Upper lobe of left lung (tissue), 6 donors: ENCODE measurements around the gene SLC5A4. TPM values are rescaled to one million over a fixed set of nuclear protein-coding genes. Genes with fewer than 3 reads are reported as not detected.
"Not testable (repeated sequence)": the region's sequence is repeated elsewhere in the genome, so short reads cannot be mapped to it uniquely, and the experiment has no call there.

ENCODE experiments used
- ATAC-seq, 2 donors: fragments of 200-7000 bp; cut with Tn5 transposase; one replicate each; pipeline ENCODE4 v1.9.1; 2022; ENCODE audit warnings: mild to moderate bottlenecking in 2 of 2, moderate library complexity in 2 of 2; ENCODE audit not compliant: low FRiP score in 2 of 2
- DNase-seq, 2 donors: peaks; one replicate each; pipeline ENCODE4 v3.0.0-alpha.2; 2019 to 2020
- H3K27ac ChIP-seq, 4 donors: fragments of 200-600 bp; sonication (generic); one replicate each; pipeline ENCODE4 v1.5.1; 2016 to 2019
- H3K27me3 ChIP-seq, 4 donors: fragments of 200-600 bp; sonication (generic); one replicate each; pipeline ENCODE4 v1.5.1; 2017 to 2019
- H3K36me3 ChIP-seq, 4 donors: fragments of 200-600 bp; sonication (generic); one replicate each; pipeline ENCODE4 v1.5.1; 2016 to 2019
- H3K4me1 ChIP-seq, 4 donors: fragments of 200-600 bp; sonication (generic); one replicate each; pipeline ENCODE4 v1.5.1; 2018 to 2019
- H3K4me3 ChIP-seq, 4 donors: fragments of 200-600 bp; sonication (generic); one replicate each; pipeline ENCODE4 v1.5.1; 2017 to 2019; ENCODE audit warnings: mild to moderate bottlenecking in 2 of 4, moderate library complexity in 1 of 4
- H3K9me3 ChIP-seq, 4 donors: fragments of 200-600 bp; sonication (generic); one replicate each; pipeline ENCODE4 v1.5.1; 2018 to 2019
- EP300 ChIP-seq, 4 donors: sonication (generic); formaldehyde crosslinking; IDR thresholded peaks; one replicate each; pipeline ENCODE4 v1.5.1; 2017; ENCODE audit warnings: antibody characterized with exemption in 4 of 4, control low read depth in 2 of 4
- POLR2A ChIP-seq, 4 donors: fragments of 450-650 bp; IDR thresholded peaks; one replicate each; pipeline ENCODE4 v1.5.1; 2016 to 2017; ENCODE audit warnings: antibody characterized with exemption in 4 of 4, mild to moderate bottlenecking in 2 of 4
- POLR2AphosphoS5 ChIP-seq, 2 donors: sonication (generic); formaldehyde crosslinking; IDR thresholded peaks; one replicate each; pipeline ENCODE4 v1.5.1; 2017; ENCODE audit warnings: antibody characterized with exemption in 2 of 2
- WGBS, 2 donors: methylation state at CpG; one replicate each; pipeline ENCODE4 v1.1.5; 2017 to 2018; 5-methylcytosine and 5-hydroxymethylcytosine counted together
- total RNA-seq, 6 donors: library from RNA; depleted of rRNA in 4 of 6; stranded (reverse); fragments of >200 nt in 4 of 6; gene quantifications; one replicate each; pipeline versions ENCODE4 v1.1.0 to v1.2.1, GENCODE V29; 2016 to 2021
- TF ChIP-seq, protein P1 (sequence below), 6 experiments: fragments of 450-650 bp in 4 of 6; fragments of 200-600 bp in 2 of 6; sonication (generic) in 2 of 6; IDR thresholded peaks; one replicate each; pipeline ENCODE4 v1.5.1; 2016 to 2019; ENCODE audit warnings: antibody characterized with exemption in 6 of 6
- donor health status: DM: no; HTN: no; CAD: no; lungs with moderate emphysema.
- donor health status: DM: no; HTN: yes; CAD: no; lungs with severe emphysema.

The SLC5A4 gene
- total RNA-seq, 6 donors from 2014 or later, result 0.33 to 6.3 (median 1.2) TPM

DNA sequence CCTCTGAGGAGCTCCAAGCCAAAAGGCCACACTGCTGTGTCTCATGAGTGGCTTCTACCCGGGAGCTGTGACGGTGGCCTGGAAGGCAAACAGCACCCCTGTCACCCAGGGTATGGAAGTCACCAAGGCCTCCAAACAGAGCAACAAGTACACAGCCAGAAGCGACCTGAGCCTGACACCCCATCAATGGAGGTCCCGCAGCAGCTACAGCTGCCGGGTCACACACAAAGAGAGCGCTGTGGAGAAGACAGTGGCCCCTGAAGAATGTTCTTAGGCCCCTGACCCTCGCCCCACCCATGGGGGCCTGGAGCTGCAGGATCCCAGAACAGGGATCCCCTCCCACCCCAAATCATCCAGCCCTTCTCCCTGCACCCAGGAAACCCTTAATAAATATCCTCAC is 55.2 kb downstream of the SLC5A4 start:
- Histone ChIP-seq H3K4me1 (peaks cover 13 to 26% (median 17%) of the 10 kb centered on the region in 4 donors), H3K27ac (no peak overlapping the region), H3K4me3 (no peak overlapping the region), H3K27me3 (peaks cover 0 to 19% (median 6%) of the 10 kb centered on the region in 4 donors), H3K36me3 (no peaks in the 10 kb centered on the region), H3K9me3 (no peaks in the 10 kb centered on the region)
- TF ChIP-seq POLR2AphosphoS5 (IDR thresholded peaks at IDR 0.05), result no peak
- DNase-seq, result no peak
- no peak for ATAC-seq
- WGBS, 2 donors, result 85 to 100% methylated on average over 1 to 7 of the region's 7 CpGs

DNA sequence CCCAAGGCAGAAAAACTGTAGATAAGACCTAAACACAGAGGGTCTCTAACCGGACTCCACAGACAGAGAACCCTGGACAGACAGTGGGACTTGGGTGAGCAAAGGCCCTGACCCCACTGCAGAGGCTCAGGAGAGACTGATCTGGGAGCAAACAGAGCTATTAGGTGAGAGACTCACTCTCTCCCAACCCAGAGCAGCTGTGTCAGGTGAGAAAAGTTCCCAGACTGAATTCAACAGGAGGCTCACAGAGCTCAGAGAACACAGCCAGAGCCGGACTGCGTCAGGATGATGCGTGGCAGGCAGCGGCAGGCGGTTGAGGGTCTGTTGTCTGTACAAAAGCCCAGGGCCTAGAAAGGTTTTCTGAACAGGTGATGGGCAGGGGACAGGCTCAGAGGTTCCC is 55.8 kb downstream of the SLC5A4 start:
- DNase-seq (no peak), ATAC-seq (no peak)
- Histone ChIP-seq H3K36me3 (no peaks in the 10 kb centered on the region), H3K4me1 (peaks cover 13 to 22% (median 17%) of the 10 kb centered on the region in 4 donors), H3K27me3 (peaks cover 0 to 17% (median 6%) of the 10 kb centered on the region in 4 donors), H3K4me3 (no peak overlapping the region), H3K9me3 (no peaks in the 10 kb centered on the region), H3K27ac (no peak overlapping the region)
- TF ChIP-seq EP300 (IDR thresholded peaks at IDR 0.05), result no peak
- no peak for TF ChIP-seq POLR2A (IDR thresholded peaks at IDR 0.05)
- TF ChIP-seq, protein P1, sequence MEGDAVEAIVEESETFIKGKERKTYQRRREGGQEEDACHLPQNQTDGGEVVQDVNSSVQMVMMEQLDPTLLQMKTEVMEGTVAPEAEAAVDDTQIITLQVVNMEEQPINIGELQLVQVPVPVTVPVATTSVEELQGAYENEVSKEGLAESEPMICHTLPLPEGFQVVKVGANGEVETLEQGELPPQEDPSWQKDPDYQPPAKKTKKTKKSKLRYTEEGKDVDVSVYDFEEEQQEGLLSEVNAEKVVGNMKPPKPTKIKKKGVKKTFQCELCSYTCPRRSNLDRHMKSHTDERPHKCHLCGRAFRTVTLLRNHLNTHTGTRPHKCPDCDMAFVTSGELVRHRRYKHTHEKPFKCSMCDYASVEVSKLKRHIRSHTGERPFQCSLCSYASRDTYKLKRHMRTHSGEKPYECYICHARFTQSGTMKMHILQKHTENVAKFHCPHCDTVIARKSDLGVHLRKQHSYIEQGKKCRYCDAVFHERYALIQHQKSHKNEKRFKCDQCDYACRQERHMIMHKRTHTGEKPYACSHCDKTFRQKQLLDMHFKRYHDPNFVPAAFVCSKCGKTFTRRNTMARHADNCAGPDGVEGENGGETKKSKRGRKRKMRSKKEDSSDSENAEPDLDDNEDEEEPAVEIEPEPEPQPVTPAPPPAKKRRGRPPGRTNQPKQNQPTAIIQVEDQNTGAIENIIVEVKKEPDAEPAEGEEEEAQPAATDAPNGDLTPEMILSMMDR (IDR thresholded peaks at IDR 0.05), result no peak
- TF ChIP-seq POLR2AphosphoS5 (IDR thresholded peaks at IDR 0.05), result no peak
- 90 to 97% methylated on average over 6 of the region's 6 CpGs for WGBS, 2 donors

DNA sequence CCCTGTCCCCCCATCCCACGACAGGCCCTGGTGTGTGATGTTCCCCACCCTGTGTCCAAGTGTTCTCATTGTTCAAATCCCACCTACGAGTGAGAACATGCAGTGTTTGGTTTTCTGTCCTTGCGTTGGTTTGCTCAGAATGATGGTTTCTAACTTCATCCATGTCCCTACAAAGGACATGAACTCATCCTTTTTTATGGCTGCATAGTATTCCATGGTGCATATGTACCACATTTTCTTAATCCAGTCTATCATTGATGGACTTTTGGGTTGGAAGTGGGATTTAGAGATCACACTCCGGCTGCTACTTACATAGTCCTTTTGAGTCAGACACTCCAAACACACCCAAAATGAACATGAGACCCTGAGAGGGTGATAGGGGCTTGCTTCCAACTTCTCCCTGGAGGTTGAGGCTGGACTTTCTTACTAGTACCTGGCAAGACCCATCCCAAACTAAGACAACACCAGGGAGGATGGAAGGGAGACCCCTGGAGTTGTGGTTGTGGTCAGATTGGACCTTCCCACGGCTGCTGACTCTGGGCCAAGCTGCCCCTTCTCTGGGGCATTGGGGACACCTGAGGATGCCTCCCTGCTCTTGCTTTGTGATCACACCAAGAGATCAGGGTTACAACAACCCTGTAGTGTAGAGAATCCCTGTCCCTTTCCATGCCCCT is 57.5 kb downstream of the SLC5A4 start:
- not testable (repeated sequence) for DNase-seq, H3K27ac ChIP-seq, H3K36me3 ChIP-seq, H3K4me1 ChIP-seq, H3K4me3 ChIP-seq, ATAC-seq, H3K9me3 ChIP-seq, H3K27me3 ChIP-seq
- 69 to 86% methylated on average over 4 to 5 of the region's 5 CpGs for WGBS, 2 donors

GRCh38 chr22:32195900-32196299 is 59.2 kb downstream of the SLC5A4 start:
- ATAC-seq, H3K4me3 ChIP-seq, H3K9me3 ChIP-seq, H3K36me3 ChIP-seq, H3K4me1 ChIP-seq, H3K27ac ChIP-seq, H3K27me3 ChIP-seq, DNase-seq: not testable (repeated sequence)
- WGBS, 2 donors, result 72 to 78% methylated on average over 3 of the region's 3 CpGs

GRCh38 chr22:32193346-32193745 is 61.8 kb downstream of the SLC5A4 start:
- H3K27me3 ChIP-seq, H3K27ac ChIP-seq, H3K36me3 ChIP-seq, ATAC-seq, H3K4me1 ChIP-seq, DNase-seq, H3K4me3 ChIP-seq, H3K9me3 ChIP-seq: not testable (repeated sequence)
- 76 to 88% methylated on average over 8 to 9 of the region's 9 CpGs for WGBS, 2 donors

- not testable (repeated sequence) for H3K36me3 ChIP-seq, ATAC-seq, H3K4me1 ChIP-seq, H3K27ac ChIP-seq, H3K4me3 ChIP-seq, DNase-seq, H3K9me3 ChIP-seq, H3K27me3 ChIP-seq
- 85 to 90% methylated on average over 15 of the region's 15 CpGs for WGBS, 2 donors
Measured at GRCh38 chr22:32191021-32191420, 64.1 kb downstream of the SLC5A4 start.

DNA sequence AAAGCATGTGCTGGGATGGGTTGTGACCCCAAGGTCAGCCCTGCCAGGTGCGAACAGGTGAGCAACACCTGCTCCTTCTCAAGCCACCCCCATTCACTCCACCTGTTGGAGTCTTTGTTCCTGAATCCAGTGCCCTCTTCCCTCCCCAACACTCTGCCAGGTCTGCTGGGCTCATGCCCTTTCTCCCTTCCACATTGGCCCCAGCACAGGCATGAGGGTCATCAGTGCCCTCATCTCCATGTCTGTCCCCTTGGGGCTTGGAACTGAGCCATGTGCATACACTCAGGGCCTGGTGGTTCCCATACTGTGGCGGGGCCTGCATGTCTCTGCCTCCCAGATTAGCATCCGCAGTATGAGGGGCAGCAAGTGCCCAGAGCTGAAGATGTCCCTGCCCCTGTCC is 69.3 kb downstream of the SLC5A4 start:
- no peak for ATAC-seq
- WGBS, 2 donors, result 95 to 97% methylated on average over 3 of the region's 3 CpGs
- Histone ChIP-seq H3K9me3 (no peaks in the 10 kb centered on the region), H3K27me3 (no peaks in the 10 kb centered on the region), H3K27ac (no peak overlapping the region), H3K4me3 (no peak overlapping the region), H3K4me1 (no peaks in the 10 kb centered on the region), H3K36me3 (no peaks in the 10 kb centered on the region)
- no peak for TF ChIP-seq POLR2AphosphoS5 (IDR thresholded peaks at IDR 0.05)
- TF ChIP-seq, protein P1 (IDR thresholded peaks at IDR 0.05), result no peak
- no peak for TF ChIP-seq POLR2A (IDR thresholded peaks at IDR 0.05)
- no peak for TF ChIP-seq EP300 (IDR thresholded peaks at IDR 0.05)
- no peak for DNase-seq
